WTC11 (cell line): Measurements from ENCODE around the gene NPDC1. TPM values are rescaled to one million over a fixed set of nuclear protein-coding genes. Genes with fewer than 3 reads are reported as not detected.

Experiments used
- ATAC-seq: fragments of 200-7000 bp; cut with Tn5 transposase; 2 replicates; pipeline ENCODE4 v1.10.0; 2021; ENCODE audit warnings: mild to moderate bottlenecking, moderate library complexity
- CTCF ChIA-PET: fragments of 300-600 bp; sonication (Branson Sonifier 250); formaldehyde crosslinking; loops from one replicate; lab custom pipeline; 2021; ENCODE audit warnings: antibody characterized with exemption; lab: Charles Lee
- POLR2A ChIA-PET: fragments of 350-600 bp; sonication (Branson Sonifier 250); formaldehyde crosslinking; loops from one replicate; lab custom pipeline; 2021; ENCODE audit warnings: antibody characterized with exemption; lab: Charles Lee
- DNase-seq: peaks from one replicate; pipeline ENCODE4 v3.0.0; 2021; ENCODE audit warnings: low spot score
- H3K27ac Mint-ChIP-seq: 2 replicates; pipeline ENCODE4 v1.8.0; 2021; ENCODE audit warnings: mixed read lengths
- H3K27me3 Mint-ChIP-seq: 2 replicates; pipeline ENCODE4 v1.8.0; 2021; ENCODE audit warnings: low read depth, mild to moderate bottlenecking, moderate library complexity, mixed read lengths
- H3K36me3 Mint-ChIP-seq: 2 replicates; pipeline ENCODE4 v1.8.0; 2021; ENCODE audit warnings: mixed read lengths
- H3K4me1 Mint-ChIP-seq: 2 replicates; pipeline ENCODE4 v1.8.0; 2022; ENCODE audit warnings: mixed read lengths
- H3K4me3 Mint-ChIP-seq: 2 replicates; pipeline ENCODE4 v1.8.0; 2021; ENCODE audit warnings: mild to moderate bottlenecking, moderate library complexity, mixed read lengths
- H3K9me3 Mint-ChIP-seq: 2 replicates; pipeline ENCODE4 v1.8.0; 2021; ENCODE audit warnings: mixed read lengths
- ELF4 ChIP-seq: sonication (generic); formaldehyde crosslinking; IDR thresholded peaks from 2 replicates; pipeline ENCODE4 v1.8.1; 2022; ENCODE audit warnings: low read depth, mild to moderate bottlenecking, moderate library complexity, missing genetic modification reagents
- ERG ChIP-seq: fragments of 250-450 bp; sonication (Bioruptor Pico); IDR thresholded peaks from 2 replicates; pipeline ENCODE4 v1.8.0; 2021; ENCODE audit warnings: mild to moderate bottlenecking
- GABPB1 ChIP-seq: sonication (generic); formaldehyde crosslinking; IDR thresholded peaks from 2 replicates; pipeline ENCODE4 v1.8.1; 2023; ENCODE audit warnings: mild to moderate bottlenecking, missing genetic modification reagents
- SP1 ChIP-seq: sonication (generic); formaldehyde crosslinking; conservative IDR thresholded peaks from 2 replicates; pipeline ENCODE4 v1.8.1; 2022; ENCODE audit warnings: missing genetic modification reagents
- STAT6 ChIP-seq: sonication (generic); formaldehyde crosslinking; conservative IDR thresholded peaks from 2 replicates; pipeline ENCODE4 v1.8.1; 2023; ENCODE audit warnings: mild to moderate bottlenecking, low read depth, missing genetic modification reagents, moderate library complexity
- ZNF416 ChIP-seq: fragments of 250-450 bp; sonication (Bioruptor Pico); IDR thresholded peaks from 2 replicates; pipeline ENCODE4 v1.9.0; 2021; ENCODE audit warnings: mild to moderate bottlenecking, inconsistent platforms
- ZNF532 ChIP-seq: fragments of 250-450 bp; sonication (Bioruptor Pico); IDR thresholded peaks from 2 replicates; pipeline ENCODE4 v1.9.0; 2021; ENCODE audit warnings: mild to moderate bottlenecking, borderline replicate concordance
- total RNA-seq: library from RNA; stranded (reverse); gene quantifications from 3 replicates; pipeline ENCODE4 v1.2.3, GENCODE V29; 2021
- TF ChIP-seq, protein P1 (sequence below): fragments of 250-450 bp; sonication (Bioruptor Pico); conservative IDR thresholded peaks from 2 replicates; pipeline ENCODE4 v1.9.0; 2021; ENCODE audit warnings: mild to moderate bottlenecking
- TF ChIP-seq, protein P2 (sequence below): fragments of 250-450 bp; sonication (Bioruptor Pico); IDR thresholded peaks from 2 replicates; pipeline ENCODE4 v1.9.0; 2021; ENCODE audit warnings: mild to moderate bottlenecking
- TF ChIP-seq, protein P3 (sequence below): sonication (generic); formaldehyde crosslinking; IDR thresholded peaks from 2 replicates; pipeline ENCODE4 v1.8.1; 2022; ENCODE audit warnings: low read depth, missing genetic modification reagents, borderline replicate concordance

Gene NPDC1
- total RNA-seq, 1 experiment from 2014 or later, result 64.3 TPM

DNA sequence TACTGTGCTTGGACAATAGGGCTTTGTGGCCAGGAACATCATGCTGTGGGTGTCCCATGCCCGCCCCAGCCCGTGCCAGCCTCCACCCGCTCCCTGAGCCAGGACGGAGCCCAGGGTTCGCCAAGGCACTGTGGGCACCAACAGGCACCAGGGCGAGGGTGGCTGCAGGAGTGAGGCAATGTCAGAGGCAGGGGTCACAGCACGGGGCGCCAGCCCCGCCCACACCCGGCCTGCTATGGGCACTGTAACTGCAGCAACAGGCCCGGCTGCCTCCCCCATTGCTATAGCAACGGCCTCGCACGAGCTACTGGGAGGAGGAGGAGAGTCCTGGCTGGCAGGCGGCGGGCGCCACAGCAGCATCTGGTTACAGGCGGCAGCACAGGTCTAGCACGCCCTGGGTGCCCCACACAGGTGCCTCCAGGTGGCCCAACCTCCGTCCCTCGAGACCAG is 20.4 kb downstream of the NPDC1 start (continued):
- TF ChIP-seq, protein P1, sequence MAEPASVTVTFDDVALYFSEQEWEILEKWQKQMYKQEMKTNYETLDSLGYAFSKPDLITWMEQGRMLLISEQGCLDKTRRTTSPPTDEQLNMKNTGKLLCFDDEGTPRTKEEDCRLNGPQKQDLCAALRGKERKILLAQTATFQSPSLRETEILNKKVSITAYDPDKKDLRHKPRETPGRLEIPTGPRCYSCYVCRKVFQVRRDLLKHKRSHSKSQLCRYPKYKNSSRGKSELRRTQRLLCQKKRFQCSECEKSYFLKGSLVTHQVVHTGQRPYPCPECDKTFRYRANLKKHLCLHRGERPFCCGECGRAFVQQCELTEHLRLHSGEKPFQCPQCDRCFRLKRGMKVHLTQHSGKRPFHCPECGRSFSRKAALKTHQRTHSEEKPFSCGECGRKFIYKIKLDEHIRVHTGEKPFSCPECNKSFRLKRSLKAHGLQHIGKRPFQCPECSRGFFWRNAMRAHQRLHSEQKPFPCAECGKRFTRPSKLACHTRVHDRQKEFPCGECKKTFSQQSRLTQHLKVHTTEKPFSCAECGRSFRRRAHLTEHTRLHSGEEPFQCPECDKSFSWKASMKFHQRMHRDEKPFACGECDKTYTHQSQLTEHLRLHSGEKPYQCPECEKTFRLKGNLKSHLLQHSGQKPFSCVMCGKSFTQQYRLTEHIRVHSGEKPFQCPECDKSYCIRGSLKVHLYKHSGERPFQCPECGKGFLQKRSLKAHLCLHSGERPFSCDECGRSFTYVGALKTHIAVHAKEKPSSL (CRISPR knock-in tag), result no peak

DNA sequence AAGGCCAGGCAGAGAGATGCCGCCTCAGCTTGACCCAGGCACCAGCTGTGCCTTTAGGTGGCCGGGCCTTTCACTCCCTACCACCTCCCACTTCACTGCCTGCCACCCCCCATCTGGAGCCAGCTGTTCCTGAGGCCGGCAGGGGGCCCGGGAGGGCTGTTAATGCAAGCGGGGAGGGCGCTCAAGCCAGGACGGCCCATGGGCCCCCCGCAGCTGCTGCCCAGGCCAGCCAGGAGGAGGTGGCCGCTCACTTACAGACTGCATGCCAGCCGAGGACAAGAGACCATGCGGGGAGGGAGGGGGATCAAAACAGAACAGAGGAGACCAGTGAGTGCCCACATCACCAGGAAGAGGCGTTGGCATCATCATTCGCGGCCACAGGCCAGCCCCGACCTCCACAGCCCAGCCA is 22.4 kb downstream of the NPDC1 start:
- ATAC-seq, result no peak
- Mint-ChIP-seq H3K4me1 (peaks cover 2% of the 10 kb centered on the region; the same call in 1 of the 2 replicates), H3K4me3 (no peak overlapping the region), H3K27ac (no peak overlapping the region), H3K27me3 (peaks cover 6% of the 10 kb centered on the region), H3K36me3 (no peaks in the 10 kb centered on the region), H3K9me3 (no peaks in the 10 kb centered on the region)
- no peak for DNase-seq
- ChIA-PET CTCF (interaction anchor here (2.4 to 2.5 kb wide), 2 partner anchors 12 to 44 kb away, joined by 7 to 29 read pairs; no protein-coding TSS in a partner anchor), POLR2A (no interaction called here)
- TF ChIP-seq ERG (no peak), ELF4 (CRISPR knock-in tag) (no peak), STAT6 (CRISPR knock-in tag) (no peak), ZNF532 (no peak)
- TF ChIP-seq, all 79 proteins: peak for 0

- no peak overlapping the region for H3K4me3 Mint-ChIP-seq
- no peaks in the 10 kb centered on the region for H3K9me3 Mint-ChIP-seq
- ChIA-PET POLR2A (no interaction called here), CTCF (interaction anchor here (1.0 to 2.5 kb wide), 8 partner anchors 12 to 223 kb away, joined by 3 to 29 read pairs (median 6); partner anchors contain the start of genes AJM1 and SAPCD2)
- H3K4me1 Mint-ChIP-seq, result peaks cover 2% of the 10 kb centered on the region; the same call in 1 of the 2 replicates
- H3K36me3 Mint-ChIP-seq, result no peaks in the 10 kb centered on the region
- H3K27ac Mint-ChIP-seq, result no peak overlapping the region
- H3K27me3 Mint-ChIP-seq, result peaks cover 5% of the 10 kb centered on the region
- ATAC-seq, result no peak
- no peak for DNase-seq
- TF ChIP-seq, protein P2, sequence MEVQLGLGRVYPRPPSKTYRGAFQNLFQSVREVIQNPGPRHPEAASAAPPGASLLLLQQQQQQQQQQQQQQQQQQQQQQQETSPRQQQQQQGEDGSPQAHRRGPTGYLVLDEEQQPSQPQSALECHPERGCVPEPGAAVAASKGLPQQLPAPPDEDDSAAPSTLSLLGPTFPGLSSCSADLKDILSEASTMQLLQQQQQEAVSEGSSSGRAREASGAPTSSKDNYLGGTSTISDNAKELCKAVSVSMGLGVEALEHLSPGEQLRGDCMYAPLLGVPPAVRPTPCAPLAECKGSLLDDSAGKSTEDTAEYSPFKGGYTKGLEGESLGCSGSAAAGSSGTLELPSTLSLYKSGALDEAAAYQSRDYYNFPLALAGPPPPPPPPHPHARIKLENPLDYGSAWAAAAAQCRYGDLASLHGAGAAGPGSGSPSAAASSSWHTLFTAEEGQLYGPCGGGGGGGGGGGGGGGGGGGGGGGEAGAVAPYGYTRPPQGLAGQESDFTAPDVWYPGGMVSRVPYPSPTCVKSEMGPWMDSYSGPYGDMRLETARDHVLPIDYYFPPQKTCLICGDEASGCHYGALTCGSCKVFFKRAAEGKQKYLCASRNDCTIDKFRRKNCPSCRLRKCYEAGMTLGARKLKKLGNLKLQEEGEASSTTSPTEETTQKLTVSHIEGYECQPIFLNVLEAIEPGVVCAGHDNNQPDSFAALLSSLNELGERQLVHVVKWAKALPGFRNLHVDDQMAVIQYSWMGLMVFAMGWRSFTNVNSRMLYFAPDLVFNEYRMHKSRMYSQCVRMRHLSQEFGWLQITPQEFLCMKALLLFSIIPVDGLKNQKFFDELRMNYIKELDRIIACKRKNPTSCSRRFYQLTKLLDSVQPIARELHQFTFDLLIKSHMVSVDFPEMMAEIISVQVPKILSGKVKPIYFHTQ (CRISPR knock-in tag), result no peak
- TF ChIP-seq ZNF416 (CRISPR knock-in tag) (no peak), GABPB1 (no peak), SP1 (CRISPR knock-in tag) (no peak)
- TF ChIP-seq, protein P3, sequence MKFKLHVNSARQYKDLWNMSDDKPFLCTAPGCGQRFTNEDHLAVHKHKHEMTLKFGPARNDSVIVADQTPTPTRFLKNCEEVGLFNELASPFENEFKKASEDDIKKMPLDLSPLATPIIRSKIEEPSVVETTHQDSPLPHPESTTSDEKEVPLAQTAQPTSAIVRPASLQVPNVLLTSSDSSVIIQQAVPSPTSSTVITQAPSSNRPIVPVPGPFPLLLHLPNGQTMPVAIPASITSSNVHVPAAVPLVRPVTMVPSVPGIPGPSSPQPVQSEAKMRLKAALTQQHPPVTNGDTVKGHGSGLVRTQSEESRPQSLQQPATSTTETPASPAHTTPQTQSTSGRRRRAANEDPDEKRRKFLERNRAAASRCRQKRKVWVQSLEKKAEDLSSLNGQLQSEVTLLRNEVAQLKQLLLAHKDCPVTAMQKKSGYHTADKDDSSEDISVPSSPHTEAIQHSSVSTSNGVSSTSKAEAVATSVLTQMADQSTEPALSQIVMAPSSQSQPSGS (CRISPR knock-in tag), result no peak
- TF ChIP-seq, all 79 proteins: peak for 0
Measured at GRCh38 chr9:137023157-137023556, 22.8 kb downstream of the NPDC1 start.
